ENCODE measurements around the gene ALK.

DNA sequence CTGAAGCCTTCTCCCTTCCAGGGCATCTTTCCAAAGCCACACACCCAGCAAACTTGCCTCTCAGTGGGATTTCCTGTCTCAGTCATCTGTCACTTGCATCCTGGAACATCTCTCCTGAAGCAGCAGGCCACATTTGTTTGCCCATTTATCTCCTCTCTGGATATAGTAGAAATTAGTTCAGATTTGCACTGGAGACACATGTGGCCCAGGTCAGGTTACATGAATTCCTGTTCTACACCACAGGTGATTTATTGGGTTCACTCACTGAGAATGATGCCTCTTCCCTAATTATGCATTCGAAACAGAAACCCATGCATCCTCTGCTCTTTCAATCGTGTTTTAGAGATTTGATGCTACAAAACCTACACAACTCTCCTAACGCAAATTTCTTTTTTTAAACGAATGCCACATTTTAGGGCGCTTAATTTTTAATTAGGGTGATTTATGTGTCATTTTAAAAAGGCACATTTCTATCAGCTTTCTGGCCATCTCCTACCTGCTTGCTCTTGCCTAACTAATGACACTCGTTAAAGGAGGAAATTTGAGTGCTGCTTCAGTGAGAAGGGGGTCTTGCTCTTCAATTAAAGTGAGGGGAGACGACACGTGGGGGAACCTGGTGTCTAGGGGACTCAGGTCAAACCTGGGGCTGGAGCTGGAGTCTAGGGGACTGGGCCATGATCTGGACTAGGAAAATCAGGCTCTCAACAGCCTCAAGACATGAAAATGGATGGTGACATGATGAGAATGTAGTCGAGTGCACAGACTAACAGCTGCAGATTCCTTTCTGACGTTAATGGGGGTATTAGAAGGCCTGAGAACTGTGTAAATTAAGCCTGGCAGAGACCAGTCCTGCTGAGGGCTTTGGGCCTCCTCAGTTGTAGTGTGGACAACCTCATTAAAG, 584.8 kb downstream of the ALK start:
- TF ChIP-seq, protein P1, sequence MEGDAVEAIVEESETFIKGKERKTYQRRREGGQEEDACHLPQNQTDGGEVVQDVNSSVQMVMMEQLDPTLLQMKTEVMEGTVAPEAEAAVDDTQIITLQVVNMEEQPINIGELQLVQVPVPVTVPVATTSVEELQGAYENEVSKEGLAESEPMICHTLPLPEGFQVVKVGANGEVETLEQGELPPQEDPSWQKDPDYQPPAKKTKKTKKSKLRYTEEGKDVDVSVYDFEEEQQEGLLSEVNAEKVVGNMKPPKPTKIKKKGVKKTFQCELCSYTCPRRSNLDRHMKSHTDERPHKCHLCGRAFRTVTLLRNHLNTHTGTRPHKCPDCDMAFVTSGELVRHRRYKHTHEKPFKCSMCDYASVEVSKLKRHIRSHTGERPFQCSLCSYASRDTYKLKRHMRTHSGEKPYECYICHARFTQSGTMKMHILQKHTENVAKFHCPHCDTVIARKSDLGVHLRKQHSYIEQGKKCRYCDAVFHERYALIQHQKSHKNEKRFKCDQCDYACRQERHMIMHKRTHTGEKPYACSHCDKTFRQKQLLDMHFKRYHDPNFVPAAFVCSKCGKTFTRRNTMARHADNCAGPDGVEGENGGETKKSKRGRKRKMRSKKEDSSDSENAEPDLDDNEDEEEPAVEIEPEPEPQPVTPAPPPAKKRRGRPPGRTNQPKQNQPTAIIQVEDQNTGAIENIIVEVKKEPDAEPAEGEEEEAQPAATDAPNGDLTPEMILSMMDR (IDR thresholded peaks at IDR 0.05; ENCODE audit: low read depth, low read length), result no peak
- no peak for TF ChIP-seq EZH2phosphoT487 (IDR thresholded peaks at IDR 0.05; ENCODE audit: low read depth)
